ENCODE data around the gene RNASEL. TPM values are rescaled to one million over a fixed set of nuclear protein-coding genes. Genes with fewer than 3 reads are reported as not detected.

Gene RNASEL
- total and polyA plus RNA-seq, 2 of the 13 experiments (the other 11 are each of a cell fraction or from before 2014, with no cell fraction given): 0.05 to 0.20 TPM

GRCh38 chr1:182625719-182626504 lies 36.9 kb upstream of the RNASEL start:
- ChIA-PET CTCF (ENCODE audit: low intra/inter-chr PET ratio, low total read pairs) (no interaction called here), POLR2A (no interaction called here)
- Histone ChIP-seq H2AFZ (ENCODE audit: low read length) (no peak overlapping the region), H3K4me3 (replicated peaks in 1 of 3; ENCODE audit: insufficient read depth in 1 of 3, low read depth in 2 of 3, low read length in 3 of 3) (no peak overlapping the region), H3K9ac (ENCODE audit: insufficient read depth, low read depth, low read length) (no peak overlapping the region), H4K20me1 (ENCODE audit: insufficient read depth, low read length) (no peaks in the 10 kb centered on the region), H3K27ac (ENCODE audit: extremely low read length, insufficient read depth, low read length) (no peak overlapping the region), H3K9me3 (ENCODE audit: low read length) (no peaks in the 10 kb centered on the region), H3K27me3 (ENCODE audit: control insufficient read depth in 1 of 2, insufficient read depth in 2 of 2, low read length in 2 of 2) (no peaks in the 10 kb centered on the region; a peak in 1 of 5 replicates), H3K4me2 (ENCODE audit: low read depth, low read length) (no peak overlapping the region), H3K4me1 (ENCODE audit: insufficient read depth, low read length) (no peaks in the 10 kb centered on the region), H3K79me2 (ENCODE audit: insufficient read depth, low read length) (no peaks in the 10 kb centered on the region), H3K36me3 (replicated peaks in 1 of 2; ENCODE audit: control insufficient read depth in 1 of 2, insufficient read depth in 2 of 2, low read length in 2 of 2) (no peaks in the 10 kb centered on the region)
- WGBS (ENCODE audit: low lambda C conversion rate): 0% methylated on average over 1 of the region's 1 CpG
- DNase-seq (ENCODE audit: low spot score): no peak
- intact Hi-C loops (cut with micrococcal nuclease; ENCODE audit: unreplicated experiment) (no loop called here), in situ Hi-C loops (cut with HindIII; ENCODE audit: extremely low pct_ligation_motif_present, low pct_unique_long_range_greater_than_20kb) (no loop called here)
- no TSS peak for BruUV-seq (replicated peaks)
- no peak for FAIRE-seq
- TF ChIP-seq RXRB (CRISPR knock-in tag; IDR thresholded peaks at IDR 0.05; ENCODE audit: borderline replicate concordance) (no peak), MAFK (conservative IDR thresholded peaks at IDR 0.05 in 1 of 2, IDR thresholded peaks at IDR 0.05 in 1 of 2; ENCODE audit: low read length in 2 of 2) (peak; percentile 48 to 73; a peak in 3 of 4 replicates), MAFF (IDR thresholded peaks at IDR 0.05; ENCODE audit: low read depth, low read length) (peak; percentile 57; the same call in 1 of the 2 replicates)
- ATAC-seq: no peak

- intact Hi-C loops (cut with micrococcal nuclease; ENCODE audit: unreplicated experiment): no loop called here
- no peak overlapping the region for H3K27ac ChIP-seq (ENCODE audit: extremely low read length, insufficient read depth, low read length)
- ChIA-PET POLR2A (no interaction called here), CTCF (ENCODE audit: low intra/inter-chr PET ratio, low total read pairs) (no interaction called here)
- ATAC-seq (no peak), FAIRE-seq (no peak), DNase-seq (ENCODE audit: low spot score) (no peak)
- H3K9ac ChIP-seq (ENCODE audit: insufficient read depth, low read depth, low read length): no peak overlapping the region
- no peaks in the 10 kb centered on the region for H3K27me3 ChIP-seq (ENCODE audit: control insufficient read depth in 1 of 2, insufficient read depth in 2 of 2, low read length in 2 of 2)
- in situ Hi-C loops (cut with HindIII; ENCODE audit: extremely low pct_ligation_motif_present, low pct_unique_long_range_greater_than_20kb): no loop called here
- H3K4me2 ChIP-seq (ENCODE audit: low read depth, low read length): no peak overlapping the region
- no peaks in the 10 kb centered on the region for H4K20me1 ChIP-seq (ENCODE audit: insufficient read depth, low read length)
- BruUV-seq (replicated peaks): no TSS peak
- no peaks in the 10 kb centered on the region for H3K4me1 ChIP-seq (ENCODE audit: insufficient read depth, low read length)
- no peaks in the 10 kb centered on the region for H3K36me3 ChIP-seq (replicated peaks in 1 of 2; ENCODE audit: control insufficient read depth in 1 of 2, insufficient read depth in 2 of 2, low read length in 2 of 2)
- no peaks in the 10 kb centered on the region for H3K9me3 ChIP-seq (ENCODE audit: low read length)
- H2AFZ ChIP-seq (ENCODE audit: low read length): no peak overlapping the region
- no peaks in the 10 kb centered on the region for H3K79me2 ChIP-seq (ENCODE audit: insufficient read depth, low read length)
- no peak overlapping the region for H3K4me3 ChIP-seq (replicated peaks in 1 of 3; ENCODE audit: insufficient read depth in 1 of 3, low read depth in 2 of 3, low read length in 3 of 3)
- WGBS (ENCODE audit: low lambda C conversion rate): 29% methylated on average over 3 of the region's 3 CpGs
- TF ChIP-seq NFE2L2 (IDR thresholded peaks at IDR 0.05; ENCODE audit: low read length): no peak
- no peak for TF ChIP-seq KDM2A (CRISPR knock-in tag; IDR thresholded peaks at IDR 0.05; ENCODE audit: borderline replicate concordance, low read depth)
- no peak for TF ChIP-seq DPF2 (CRISPR knock-in tag; IDR thresholded peaks at IDR 0.05; ENCODE audit: borderline replicate concordance, low read depth)
- TF ChIP-seq ATAD3A (CRISPR knock-in tag; IDR thresholded peaks at IDR 0.05): no peak
- no peak for TF ChIP-seq CC2D1A (CRISPR knock-in tag; IDR thresholded peaks at IDR 0.05)
- no peak for TF ChIP-seq KLF15 (CRISPR knock-in tag; IDR thresholded peaks at IDR 0.05; ENCODE audit: borderline replicate concordance)
- TF ChIP-seq ZNF784 (CRISPR knock-in tag; IDR thresholded peaks at IDR 0.05; ENCODE audit: borderline replicate concordance): no peak
- no peak for TF ChIP-seq ZNF296 (CRISPR knock-in tag; conservative IDR thresholded peaks at IDR 0.05)
- TF ChIP-seq ZNF737 (CRISPR knock-in tag; IDR thresholded peaks at IDR 0.05; ENCODE audit: borderline replicate concordance): no peak
- no peak for TF ChIP-seq BRCA1 (CRISPR knock-in tag; IDR thresholded peaks at IDR 0.05)
- no peak for TF ChIP-seq ZNF660 (CRISPR knock-in tag; IDR thresholded peaks at IDR 0.05; ENCODE audit: borderline replicate concordance, low read depth)
- TF ChIP-seq ETV5 (CRISPR knock-in tag; IDR thresholded peaks at IDR 0.05; ENCODE audit: borderline replicate concordance): no peak
- TF ChIP-seq RCOR2 (CRISPR knock-in tag; IDR thresholded peaks at IDR 0.05): no peak
- TF ChIP-seq ZNF280B (CRISPR knock-in tag; IDR thresholded peaks at IDR 0.05; ENCODE audit: borderline replicate concordance): no peak
These were observed 36.0 kb upstream of the RNASEL start for GRCh38 chr1:182625024-182625423.
